IPS DF 4.7 (cell line): ENCODE results near the gene PRIMA1.

Experiments
- DNase-seq: peaks from one replicate; pipeline ENCODE4 v3.0.0-alpha.2; 2013; ENCODE audit warnings: low spot score; ENCODE audit errors: extremely low read depth

PRIMA1 gene

DNA sequence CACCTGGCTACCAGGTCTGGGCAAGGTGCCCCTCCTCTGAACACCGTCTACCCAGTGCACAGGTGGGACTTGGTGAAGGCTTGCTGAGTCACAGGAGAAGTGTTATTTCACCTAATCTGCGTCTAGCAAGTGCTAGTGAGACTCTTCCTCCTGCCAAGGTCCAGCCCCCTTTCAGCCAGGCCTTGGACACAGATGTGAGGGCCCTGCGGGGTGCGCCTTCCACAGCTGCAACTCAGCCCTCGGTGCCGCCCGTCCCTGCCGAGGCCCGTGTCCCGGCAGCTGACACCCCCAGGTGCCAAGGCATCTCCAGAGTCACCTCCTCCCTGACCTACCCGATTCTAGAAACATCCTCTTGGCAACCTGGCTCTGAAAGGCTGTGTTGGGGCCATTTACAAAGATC lies 55.1 kb downstream of the PRIMA1 start:
- DNase-seq = no peak

GRCh38 chr14:93732524-93732923 lies 55.8 kb downstream of the PRIMA1 start:
- DNase-seq = no peak

DNA sequence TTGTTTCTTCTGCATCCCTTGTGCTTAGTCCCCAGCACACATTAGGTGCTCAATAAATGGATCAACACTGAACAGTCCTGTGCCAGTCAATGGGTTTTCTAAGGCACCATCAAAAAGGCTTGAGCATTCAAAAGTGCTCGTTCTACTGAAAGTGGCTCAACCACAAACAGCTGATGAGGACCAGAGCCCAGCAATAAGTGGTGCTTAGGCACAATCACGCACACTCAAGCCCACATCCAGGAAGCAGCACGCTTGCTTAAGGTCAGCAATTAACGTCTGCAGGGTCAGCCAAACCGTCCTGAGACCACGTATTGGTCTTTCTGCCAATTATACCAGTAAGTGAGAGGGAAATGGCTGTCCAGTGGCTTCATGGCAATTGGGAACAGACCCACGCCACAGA lies 56.5 kb downstream of the PRIMA1 start:
- no peak for DNase-seq

GRCh38 chr14:93729993-93730392 lies 58.3 kb downstream of the PRIMA1 start:
- DNase-seq = no peak

- DNase-seq = no peak
These were observed 59.7 kb downstream of the PRIMA1 start for GRCh38 chr14:93728651-93729016.

- no peak for DNase-seq
These were observed 60.2 kb downstream of the PRIMA1 start for GRCh38 chr14:93727917-93728650.

GRCh38 chr14:93727039-93727740 lies 61.1 kb downstream of the PRIMA1 start:
- DNase-seq = no peak

- no peak for DNase-seq
These were observed 62.3 kb downstream of the PRIMA1 start for GRCh38 chr14:93725993-93726392.

DNA sequence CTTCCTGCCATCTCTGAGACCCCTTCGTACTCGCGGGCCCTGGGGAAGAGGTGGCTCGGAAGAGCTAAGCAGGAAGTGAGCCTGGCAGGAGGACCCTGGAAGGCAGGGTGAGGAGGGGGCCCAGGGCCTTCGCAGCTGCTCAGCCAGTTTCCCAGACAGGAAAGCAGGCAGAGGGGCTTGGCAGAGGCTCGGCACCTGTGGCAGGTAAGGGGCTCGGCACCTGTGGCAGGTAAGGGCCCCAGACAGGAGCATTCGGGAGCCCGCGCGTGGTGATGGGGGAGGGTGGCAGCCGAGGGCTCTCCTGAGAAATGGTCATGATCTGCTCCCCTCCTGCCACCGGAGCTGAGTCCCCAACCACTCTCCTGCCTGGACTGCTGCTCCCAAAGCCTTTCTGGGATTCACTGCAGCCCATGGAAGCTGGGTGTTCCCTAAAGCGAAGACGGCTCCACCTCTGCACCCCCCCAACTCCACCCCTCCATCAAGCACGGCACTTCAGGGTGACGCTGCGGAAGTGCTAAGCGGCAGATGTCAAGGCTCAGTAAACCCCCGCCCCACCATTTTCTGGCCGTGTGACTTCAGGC lies 63.2 kb downstream of the PRIMA1 start:
- no peak for DNase-seq

GRCh38 chr14:93723001-93723400 lies 65.3 kb downstream of the PRIMA1 start:
- no peak for DNase-seq

DNA sequence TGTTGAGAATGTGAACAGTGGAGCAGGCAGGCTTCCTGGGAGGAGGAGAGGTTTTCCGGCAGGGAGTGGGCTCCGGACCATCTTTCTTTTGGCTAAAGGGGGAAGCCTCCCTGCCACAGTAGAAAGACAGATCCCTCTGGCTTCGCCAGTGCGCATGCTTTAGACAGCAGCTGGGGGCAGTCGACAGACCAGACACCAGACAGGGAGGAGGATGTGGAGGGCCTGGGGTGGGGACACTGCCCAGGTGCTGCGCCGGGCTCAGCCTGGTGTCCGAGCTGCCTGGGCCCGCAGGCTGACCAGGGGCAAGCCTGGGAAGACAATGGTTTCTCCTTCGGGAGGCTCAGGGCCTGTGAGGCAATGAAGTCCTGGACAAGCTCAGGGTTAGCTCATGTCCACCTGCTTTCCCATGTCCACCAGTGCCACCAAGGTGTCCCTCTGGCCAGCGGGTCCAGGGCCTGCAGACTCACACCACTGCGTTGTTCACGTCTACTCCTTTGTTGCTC lies 67.3 kb downstream of the PRIMA1 start:
- no peak for DNase-seq

- no peak for DNase-seq
These were observed 68.0 kb downstream of the PRIMA1 start for GRCh38 chr14:93720076-93720815.

GRCh38 chr14:93719256-93719655 lies 69.0 kb downstream of the PRIMA1 start:
- DNase-seq = no peak

DNA sequence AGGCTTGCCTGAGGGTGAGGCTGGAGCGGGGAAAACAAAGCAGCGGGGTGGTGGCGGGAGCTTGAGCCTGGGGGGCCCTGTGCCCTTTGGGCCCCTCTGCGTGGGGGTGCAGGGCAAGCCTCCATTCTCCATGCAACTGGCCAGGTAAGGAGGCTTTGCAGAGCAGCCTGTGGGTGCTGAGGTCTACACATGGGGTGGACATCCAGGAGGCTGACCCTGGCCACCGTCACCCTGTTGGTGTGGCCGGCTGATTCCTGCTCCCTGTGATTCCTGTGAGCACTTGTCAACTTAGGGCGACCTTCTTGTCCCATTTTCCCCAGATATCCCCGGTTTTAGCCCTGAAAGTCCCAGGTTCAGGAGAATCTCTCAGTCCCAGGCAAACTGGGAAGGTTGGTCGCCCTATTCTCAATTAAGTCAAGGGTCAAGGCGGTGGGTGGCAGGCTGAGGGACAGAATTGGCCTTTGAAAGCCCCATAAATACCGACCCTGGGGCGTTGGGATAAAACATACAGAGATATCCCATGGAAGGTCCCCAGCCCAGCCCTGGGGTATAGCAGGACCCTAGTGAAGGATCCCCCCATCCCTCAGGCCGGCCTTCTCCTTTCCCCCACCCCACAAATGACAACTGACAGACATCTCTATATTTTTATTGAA lies 70.5 kb downstream of the PRIMA1 start:
- DNase-seq = no peak

- DNase-seq = no peak
These were observed 71.3 kb downstream of the PRIMA1 start for GRCh38 chr14:93716746-93717667.

- DNase-seq = no peak
These were observed 72.1 kb downstream of the PRIMA1 start for GRCh38 chr14:93716002-93716745.

- no peak for DNase-seq
These were observed 72.9 kb downstream of the PRIMA1 start for GRCh38 chr14:93715279-93715927.

DNA sequence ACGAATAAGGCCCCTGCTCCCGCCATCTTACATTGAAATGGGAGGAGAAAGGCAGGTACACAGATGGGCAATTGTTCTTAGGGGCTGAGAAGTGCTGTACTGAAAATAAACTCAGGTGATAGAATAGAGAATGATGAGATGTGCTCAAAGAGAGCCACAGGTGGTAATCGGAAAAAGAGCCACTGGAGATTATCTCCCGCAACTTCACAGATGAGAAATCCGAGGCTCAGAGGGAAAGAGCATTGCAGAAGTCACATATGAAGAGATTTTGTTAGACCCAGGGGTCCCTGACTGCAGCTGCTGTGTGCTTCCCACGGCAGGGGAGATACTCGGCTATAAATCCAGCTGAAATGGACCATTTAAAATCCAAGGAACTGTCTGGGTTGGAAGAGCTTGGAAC lies 73.7 kb downstream of the PRIMA1 start:
- DNase-seq = no peak
